Fibroblast of pulmonary artery (primary cell): Measurements from ENCODE around the gene EXOG.

ENCODE experiments used
- DNase-seq: peaks from one replicate; pipeline ENCODE4 v3.0.0-alpha.2; 2010; ENCODE audit warnings: low read depth
- H3K4me3 ChIP-seq: replicated peaks from 2 replicates; pipeline ENCODE4 v1.5.1; 2011; ENCODE audit warnings: low read depth, mild to moderate bottlenecking, control low read depth, low read length, moderate library complexity
- TF ChIP-seq, protein P1 (sequence below): IDR thresholded peaks from 2 replicates; pipeline ENCODE4 v1.5.1; 2011; ENCODE audit warnings: mild to moderate bottlenecking, control low read depth, low read length, inconsistent platforms; ENCODE audit errors: missing control alignments

EXOG gene

DNA sequence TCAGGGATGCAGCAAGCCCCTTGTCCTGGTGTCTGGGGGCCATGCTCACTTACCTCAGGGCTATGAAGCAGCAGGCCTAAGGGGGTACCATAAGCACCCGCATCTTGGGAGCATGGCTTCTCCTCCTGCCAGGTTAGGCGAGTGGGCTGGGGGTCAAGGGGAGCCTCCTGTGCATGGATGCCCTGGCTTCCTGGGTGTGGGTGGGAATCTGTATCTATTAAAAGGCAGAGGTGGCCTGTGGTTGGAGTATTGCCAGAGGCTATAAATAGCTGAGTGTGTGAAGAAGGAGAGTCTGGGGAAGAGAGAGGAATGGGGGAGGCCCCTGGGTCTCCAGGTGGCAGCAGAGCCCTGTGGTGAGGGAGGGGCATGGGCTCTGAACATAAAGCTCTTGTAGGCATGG is 22.9 kb upstream of the EXOG start:
- no peak for DNase-seq
- no peak overlapping the region for H3K4me3 ChIP-seq
- TF ChIP-seq, protein P1, sequence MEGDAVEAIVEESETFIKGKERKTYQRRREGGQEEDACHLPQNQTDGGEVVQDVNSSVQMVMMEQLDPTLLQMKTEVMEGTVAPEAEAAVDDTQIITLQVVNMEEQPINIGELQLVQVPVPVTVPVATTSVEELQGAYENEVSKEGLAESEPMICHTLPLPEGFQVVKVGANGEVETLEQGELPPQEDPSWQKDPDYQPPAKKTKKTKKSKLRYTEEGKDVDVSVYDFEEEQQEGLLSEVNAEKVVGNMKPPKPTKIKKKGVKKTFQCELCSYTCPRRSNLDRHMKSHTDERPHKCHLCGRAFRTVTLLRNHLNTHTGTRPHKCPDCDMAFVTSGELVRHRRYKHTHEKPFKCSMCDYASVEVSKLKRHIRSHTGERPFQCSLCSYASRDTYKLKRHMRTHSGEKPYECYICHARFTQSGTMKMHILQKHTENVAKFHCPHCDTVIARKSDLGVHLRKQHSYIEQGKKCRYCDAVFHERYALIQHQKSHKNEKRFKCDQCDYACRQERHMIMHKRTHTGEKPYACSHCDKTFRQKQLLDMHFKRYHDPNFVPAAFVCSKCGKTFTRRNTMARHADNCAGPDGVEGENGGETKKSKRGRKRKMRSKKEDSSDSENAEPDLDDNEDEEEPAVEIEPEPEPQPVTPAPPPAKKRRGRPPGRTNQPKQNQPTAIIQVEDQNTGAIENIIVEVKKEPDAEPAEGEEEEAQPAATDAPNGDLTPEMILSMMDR = no peak

DNA sequence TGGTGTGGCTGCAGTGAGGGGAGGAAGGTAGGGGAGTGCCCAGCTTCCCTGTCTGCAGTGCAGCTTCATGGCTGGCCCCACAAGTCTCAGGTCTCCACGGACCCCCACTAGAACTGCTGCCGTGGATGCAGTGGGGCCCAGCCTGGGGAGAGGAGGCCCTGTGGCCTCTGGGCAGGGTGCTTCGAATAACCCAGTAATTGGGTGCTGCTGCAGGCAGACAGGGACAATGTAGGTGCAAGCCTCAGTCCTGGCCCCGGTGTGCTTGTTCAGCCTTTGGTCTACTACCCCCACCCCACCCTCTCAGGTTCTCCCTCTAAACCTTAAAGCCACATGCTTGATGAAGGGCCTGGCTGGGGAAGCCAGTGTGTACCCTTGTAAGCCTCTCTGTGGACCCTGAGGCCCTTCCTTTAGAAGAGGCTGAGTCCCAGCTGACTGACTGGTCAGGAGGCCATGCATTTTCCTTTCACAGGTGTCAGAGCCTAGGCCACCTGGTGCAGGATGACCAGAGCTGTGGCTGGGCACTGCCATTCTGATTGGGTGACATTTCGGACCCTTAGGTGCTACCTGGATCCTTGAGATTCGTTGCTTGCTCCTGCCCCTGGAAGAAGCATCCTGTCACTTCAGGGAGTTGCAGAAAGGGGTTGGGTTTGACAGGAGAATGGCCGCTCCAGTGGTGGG is 21.1 kb upstream of the EXOG start:
- no peak overlapping the region for H3K4me3 ChIP-seq
- TF ChIP-seq, protein P1 = no peak
- no peak for DNase-seq

DNA sequence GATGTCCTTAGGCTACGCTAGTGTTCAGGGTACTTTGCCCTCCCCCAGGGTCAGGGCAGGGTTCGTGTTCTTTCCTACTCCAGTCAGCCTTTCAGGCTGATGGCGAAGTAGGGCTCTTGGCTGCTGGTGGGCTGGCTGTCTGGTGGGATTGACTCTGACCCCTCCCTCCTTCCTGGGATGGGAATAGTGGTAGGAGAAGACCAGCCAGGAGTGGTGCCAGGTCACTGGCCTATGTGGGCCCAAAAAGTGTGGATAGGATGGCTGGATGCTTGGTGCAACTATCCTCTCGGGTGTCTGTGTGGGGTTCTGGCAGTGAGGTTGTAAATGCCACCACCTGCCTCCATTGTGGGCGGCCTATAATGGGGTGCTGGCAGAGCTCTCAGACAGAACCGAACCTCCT is 20.4 kb upstream of the EXOG start:
- no peak overlapping the region for H3K4me3 ChIP-seq
- DNase-seq = no peak
- TF ChIP-seq, protein P1 = no peak

DNA sequence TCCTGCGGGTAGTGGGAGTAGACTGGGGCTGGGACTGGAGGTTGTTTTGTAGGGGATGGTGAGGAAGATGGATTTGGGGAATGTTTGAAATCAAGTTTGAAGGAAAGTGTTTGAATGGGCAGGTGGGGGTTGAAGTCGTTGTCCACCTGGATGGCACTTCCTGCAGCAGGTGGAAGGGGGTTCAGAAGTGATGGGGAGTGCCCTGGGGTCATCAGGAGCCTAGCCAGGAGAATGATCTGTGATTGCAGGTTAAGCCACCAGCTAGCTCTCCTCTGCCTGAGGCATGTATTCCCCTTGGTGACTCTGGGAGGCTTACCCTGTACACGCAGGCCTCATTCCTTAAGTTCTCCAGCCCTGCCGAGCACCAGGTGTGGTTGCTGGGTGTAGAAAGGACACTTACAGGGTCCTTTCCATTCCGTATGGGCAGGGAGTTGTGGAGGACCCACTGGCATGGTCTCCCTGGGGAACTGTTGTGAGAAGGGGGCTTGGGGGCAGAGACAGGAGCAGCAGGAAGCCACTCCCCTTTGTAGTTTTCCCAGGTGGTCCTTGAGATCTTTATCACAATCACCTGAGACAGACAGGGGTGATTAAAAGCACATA is 19.9 kb upstream of the EXOG start:
- no peak overlapping the region for H3K4me3 ChIP-seq
- TF ChIP-seq, protein P1 = no peak
- DNase-seq = no peak

DNA sequence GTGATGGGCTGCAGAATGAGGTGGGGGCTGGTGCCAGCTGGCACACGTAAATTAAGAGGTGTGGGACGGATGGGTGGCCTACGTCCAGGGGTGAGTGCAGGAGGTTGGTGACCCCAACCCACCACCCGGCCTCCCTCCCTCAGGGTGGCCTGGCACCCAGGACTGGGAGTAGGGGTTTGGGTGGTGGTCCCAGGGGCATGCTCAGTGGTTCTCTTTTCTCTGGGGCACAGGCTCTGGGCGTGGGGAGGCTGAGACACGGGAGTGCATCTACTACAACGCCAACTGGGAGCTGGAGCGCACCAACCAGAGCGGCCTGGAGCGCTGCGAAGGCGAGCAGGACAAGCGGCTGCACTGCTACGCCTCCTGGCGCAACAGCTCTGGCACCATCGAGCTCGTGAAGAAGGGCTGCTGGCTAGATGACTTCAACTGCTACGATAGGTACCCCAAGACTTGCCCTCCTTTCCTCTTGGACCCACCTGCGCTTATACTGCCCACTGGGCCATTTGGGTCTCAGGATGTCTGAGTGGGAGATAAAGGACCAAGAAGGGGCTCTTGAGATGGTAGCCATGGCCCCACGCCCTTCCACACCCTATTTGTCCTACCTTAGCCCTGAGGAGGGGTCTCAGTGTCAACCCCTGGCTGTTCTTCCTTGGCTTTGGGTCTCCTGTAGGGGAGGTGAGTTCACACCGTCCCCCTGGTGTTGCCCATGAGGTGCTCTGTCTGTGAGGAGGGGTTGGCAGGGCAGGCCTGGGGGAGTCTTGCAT is 18.9 kb upstream of the EXOG start:
- no peak for DNase-seq
- H3K4me3 ChIP-seq = no peak overlapping the region
- TF ChIP-seq, protein P1 = no peak

DNA sequence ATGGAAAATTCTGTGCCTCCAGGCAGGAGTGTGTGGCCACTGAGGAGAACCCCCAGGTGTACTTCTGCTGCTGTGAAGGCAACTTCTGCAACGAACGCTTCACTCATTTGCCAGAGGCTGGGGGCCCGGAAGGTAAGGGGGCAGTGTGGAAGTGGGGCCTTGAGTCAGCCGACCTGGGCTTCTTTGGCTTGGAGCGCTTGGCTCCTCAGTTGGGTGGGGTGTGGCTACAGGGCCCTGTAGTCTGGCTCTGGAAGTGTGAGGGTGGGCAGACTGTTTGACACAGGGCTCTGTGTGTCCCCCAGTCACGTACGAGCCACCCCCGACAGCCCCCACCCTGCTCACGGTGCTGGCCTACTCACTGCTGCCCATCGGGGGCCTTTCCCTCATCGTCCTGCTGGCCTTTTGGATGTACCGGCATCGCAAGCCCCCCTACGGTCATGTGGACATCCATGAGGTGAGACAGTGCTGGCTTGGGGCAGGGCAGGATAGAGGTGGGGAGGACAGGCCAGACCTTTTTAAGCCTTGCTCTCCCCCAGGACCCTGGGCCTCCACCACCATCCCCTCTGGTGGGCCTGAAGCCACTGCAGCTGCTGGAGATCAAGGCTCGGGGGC is 18.2 kb upstream of the EXOG start:
- TF ChIP-seq, protein P1 = no peak
- no peak for DNase-seq
- no peak overlapping the region for H3K4me3 ChIP-seq
